ENCODE results near the gene PTRH2.
A peak's percentile ranks its signal among the peaks of the same experiment; 100 is the strongest.
"Not testable (repeated sequence)": the region's sequence is repeated elsewhere in the genome, so short reads cannot be mapped to it uniquely, and the experiment has no call there.

PTRH2 gene

GRCh38 chr17:59707149-59707970 lies at the start of gene PTRH2, which contains the start of gene VMP1:
Gene PTRH2 (minus strand): TSS chr17:59707430. CDS start chr17:59697978, 9,452 bp downstream.
Gene VMP1 (plus strand): TSS chr17:59707654. CDS start chr17:59731447, 23,793 bp downstream.
- FAIRE-seq, result peak; percentile 36

- FAIRE-seq, result no peak
Observed at GRCh38 chr17:59756236-59756818, 49.1 kb upstream of the PTRH2 start.

- not testable (repeated sequence) for FAIRE-seq
Observed at GRCh38 chr17:59755069-59755468, 47.8 kb upstream of the PTRH2 start.

- no peak for FAIRE-seq
Observed at GRCh38 chr17:59754552-59754951, 47.3 kb upstream of the PTRH2 start.

GRCh38 chr17:59753522-59754467 lies 46.6 kb upstream of the PTRH2 start:
- peak; percentile 31 for FAIRE-seq

GRCh38 chr17:59752922-59753321 lies 45.7 kb upstream of the PTRH2 start:
- FAIRE-seq, result no peak

- no peak for FAIRE-seq
Observed at GRCh38 chr17:59752446-59752845, 45.2 kb upstream of the PTRH2 start.

- no peak for FAIRE-seq
Observed at GRCh38 chr17:59751955-59752413, 44.8 kb upstream of the PTRH2 start.

- FAIRE-seq, result no peak
Observed at GRCh38 chr17:59748591-59748990, 41.4 kb upstream of the PTRH2 start.

GRCh38 chr17:59746849-59747445 lies 39.7 kb upstream of the PTRH2 start:
- FAIRE-seq, result no peak

- no peak for FAIRE-seq
Observed at GRCh38 chr17:59745040-59745439, 37.8 kb upstream of the PTRH2 start.

- FAIRE-seq, result no peak
Observed at GRCh38 chr17:59743842-59744241, 36.6 kb upstream of the PTRH2 start.

GRCh38 chr17:59737324-59737723 lies 30.1 kb upstream of the PTRH2 start:
- FAIRE-seq, result no peak

GRCh38 chr17:59734226-59734625 lies 27.0 kb upstream of the PTRH2 start:
- no peak for FAIRE-seq

GRCh38 chr17:59733697-59734096 lies 26.5 kb upstream of the PTRH2 start:
- FAIRE-seq, result no peak

- no peak for FAIRE-seq
Observed at GRCh38 chr17:59730268-59730834, 23.1 kb upstream of the PTRH2 start.

- FAIRE-seq, result no peak
Observed at GRCh38 chr17:59727817-59728533, 20.7 kb upstream of the PTRH2 start.

- FAIRE-seq, result no peak
Observed at GRCh38 chr17:59725691-59726090, 18.5 kb upstream of the PTRH2 start.

GRCh38 chr17:59723607-59724006 lies 16.4 kb upstream of the PTRH2 start:
- no peak for FAIRE-seq

GRCh38 chr17:59723041-59723440 lies 15.8 kb upstream of the PTRH2 start:
- FAIRE-seq, result no peak

GRCh38 chr17:59722623-59723022 lies 15.4 kb upstream of the PTRH2 start:
- FAIRE-seq, result no peak

Measured in colon (tissue), 2 donors.